Measurements from ENCODE around the gene TRIM71. TPM values are rescaled to one million over a fixed set of nuclear protein-coding genes. Genes with fewer than 3 reads are reported as not detected.

The TRIM71 gene
- polyA plus RNA-seq, 3 donors, result 0.02 to 0.33 (median 0.06) TPM

DNA sequence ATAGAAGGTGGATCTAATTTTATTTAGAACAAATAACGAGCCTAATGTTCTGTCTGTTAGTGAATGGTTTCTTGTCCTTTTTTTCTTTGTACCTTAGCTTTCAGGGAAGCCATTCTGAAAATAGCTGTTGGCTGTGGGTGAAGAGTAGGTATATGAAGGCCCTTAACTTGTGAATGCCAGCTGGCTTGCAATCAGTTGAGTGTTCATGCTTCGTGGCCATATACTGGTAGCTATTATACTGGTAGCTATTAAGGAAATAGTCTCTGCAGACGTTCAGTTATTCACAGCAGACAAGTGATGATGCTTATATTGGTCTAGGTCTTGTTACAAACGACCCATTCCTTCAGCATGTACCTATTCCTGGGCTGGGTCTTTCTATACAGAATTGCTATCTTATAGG, 18.8 kb downstream of the TRIM71 start:
- intact Hi-C loops (cut with micrococcal nuclease), result no loop called here
- no peak overlapping the region for H3K4me2 ChIP-seq (replicated peaks; ENCODE audit: extremely low read depth, low read length, poor library complexity, severe bottlenecking)
- H3K4me1 Mint-ChIP-seq, result peaks cover 10% of the 10 kb centered on the region
- H3K27me3 ChIP-seq (ENCODE audit: control insufficient read depth in 2 of 2, insufficient read depth in 2 of 2, low read length in 2 of 2), result no peaks in the 10 kb centered on the region
- H3K79me2 ChIP-seq (ENCODE audit: insufficient read depth, low read length), result no peaks in the 10 kb centered on the region
- H3K9ac ChIP-seq (ENCODE audit: insufficient read depth, low read length, poor library complexity, severe bottlenecking), result no peak overlapping the region
- no peaks in the 10 kb centered on the region for H3K36me3 Mint-ChIP-seq
- TF ChIP-seq, protein P1, sequence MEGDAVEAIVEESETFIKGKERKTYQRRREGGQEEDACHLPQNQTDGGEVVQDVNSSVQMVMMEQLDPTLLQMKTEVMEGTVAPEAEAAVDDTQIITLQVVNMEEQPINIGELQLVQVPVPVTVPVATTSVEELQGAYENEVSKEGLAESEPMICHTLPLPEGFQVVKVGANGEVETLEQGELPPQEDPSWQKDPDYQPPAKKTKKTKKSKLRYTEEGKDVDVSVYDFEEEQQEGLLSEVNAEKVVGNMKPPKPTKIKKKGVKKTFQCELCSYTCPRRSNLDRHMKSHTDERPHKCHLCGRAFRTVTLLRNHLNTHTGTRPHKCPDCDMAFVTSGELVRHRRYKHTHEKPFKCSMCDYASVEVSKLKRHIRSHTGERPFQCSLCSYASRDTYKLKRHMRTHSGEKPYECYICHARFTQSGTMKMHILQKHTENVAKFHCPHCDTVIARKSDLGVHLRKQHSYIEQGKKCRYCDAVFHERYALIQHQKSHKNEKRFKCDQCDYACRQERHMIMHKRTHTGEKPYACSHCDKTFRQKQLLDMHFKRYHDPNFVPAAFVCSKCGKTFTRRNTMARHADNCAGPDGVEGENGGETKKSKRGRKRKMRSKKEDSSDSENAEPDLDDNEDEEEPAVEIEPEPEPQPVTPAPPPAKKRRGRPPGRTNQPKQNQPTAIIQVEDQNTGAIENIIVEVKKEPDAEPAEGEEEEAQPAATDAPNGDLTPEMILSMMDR (IDR thresholded peaks at IDR 0.05), result no peak
- H4K20me1 ChIP-seq (ENCODE audit: insufficient read depth, low read length), result no peaks in the 10 kb centered on the region
- H2AFZ ChIP-seq (ENCODE audit: insufficient read depth, low read depth, low read length, poor library complexity, severe bottlenecking), result no peak overlapping the region
- H3K4me3 ChIP-seq (replicated peaks in 1 of 3; ENCODE audit: low read depth in 2 of 3, low read length in 3 of 3), result no peak overlapping the region
- H3K36me3 ChIP-seq (replicated peaks in 1 of 2; ENCODE audit: control insufficient read depth in 1 of 2, insufficient read depth in 2 of 2, low read length in 2 of 2), result no peaks in the 10 kb centered on the region
- no peaks in the 10 kb centered on the region for H3K9me3 ChIP-seq (replicated peaks in 1 of 2; ENCODE audit: control insufficient read depth in 1 of 2, insufficient read depth in 1 of 2, low read length in 2 of 2)
- WGBS (ENCODE audit: insufficient coverage), result 92% methylated on average over 2 of the region's 4 CpGs
- H3K27ac Mint-ChIP-seq, result no peak overlapping the region
- no peak overlapping the region for H3K4me3 Mint-ChIP-seq
- no peak for DNase-seq
- peaks cover 4 to 9% of the 10 kb centered on the region in 2 donors for H3K4me1 ChIP-seq (ENCODE audit: control insufficient read depth in 1 of 2, insufficient read depth in 2 of 2, low read length in 2 of 2)
- no peaks in the 10 kb centered on the region for H3K9me3 Mint-ChIP-seq
- no peak overlapping the region for H3K27ac ChIP-seq (ENCODE audit: low read depth in 1 of 2, low read length in 2 of 2)
- H3K27me3 Mint-ChIP-seq (ENCODE audit: low read depth in 3 of 3), result peaks cover 0 to 1% (median 0%) of the 10 kb centered on the region in 3 donors

- DNase-seq, result no peak
- TF ChIP-seq, protein P1 (IDR thresholded peaks at IDR 0.05), result no peak
- WGBS (ENCODE audit: insufficient coverage), result 86% methylated on average over 2 of the region's 11 CpGs
- intact Hi-C loops (cut with micrococcal nuclease), result no loop called here
- no peaks in the 10 kb centered on the region for H3K36me3 ChIP-seq (replicated peaks in 1 of 2; ENCODE audit: control insufficient read depth in 1 of 2, insufficient read depth in 2 of 2, low read length in 2 of 2)
- H3K4me3 ChIP-seq (replicated peaks in 1 of 3; ENCODE audit: low read depth in 2 of 3, low read length in 3 of 3), result no peak overlapping the region
- H2AFZ ChIP-seq (ENCODE audit: insufficient read depth, low read depth, low read length, poor library complexity, severe bottlenecking), result no peak overlapping the region
- no peaks in the 10 kb centered on the region for H3K27me3 ChIP-seq (ENCODE audit: control insufficient read depth in 2 of 2, insufficient read depth in 2 of 2, low read length in 2 of 2)
- H3K9me3 ChIP-seq (replicated peaks in 1 of 2; ENCODE audit: control insufficient read depth in 1 of 2, insufficient read depth in 1 of 2, low read length in 2 of 2), result no peaks in the 10 kb centered on the region
- Mint-ChIP-seq H3K36me3 (no peaks in the 10 kb centered on the region), H3K4me3 (no peak overlapping the region), H3K27ac (no peak overlapping the region), H3K9me3 (no peaks in the 10 kb centered on the region), H3K4me1 (peaks cover 17% of the 10 kb centered on the region), H3K27me3 (ENCODE audit: low read depth in 3 of 3) (peaks cover 0 to 3% (median 1%) of the 10 kb centered on the region in 3 donors)
- H4K20me1 ChIP-seq (ENCODE audit: insufficient read depth, low read length), result no peaks in the 10 kb centered on the region
- no peak overlapping the region for H3K27ac ChIP-seq (ENCODE audit: low read depth in 1 of 2, low read length in 2 of 2)
- H3K79me2 ChIP-seq (ENCODE audit: insufficient read depth, low read length), result no peaks in the 10 kb centered on the region
- no peak overlapping the region for H3K9ac ChIP-seq (ENCODE audit: insufficient read depth, low read length, poor library complexity, severe bottlenecking)
- H3K4me2 ChIP-seq (replicated peaks; ENCODE audit: extremely low read depth, low read length, poor library complexity, severe bottlenecking), result no peak overlapping the region
- H3K4me1 ChIP-seq (ENCODE audit: control insufficient read depth in 1 of 2, insufficient read depth in 2 of 2, low read length in 2 of 2), result peaks cover 12 to 17% of the 10 kb centered on the region in 2 donors
These were observed 19.6 kb downstream of the TRIM71 start for GRCh38 chr3:32837366-32837765.

Data from CD14-positive monocyte (primary cell).